NCI-H1694 treated with DMSO at 0.1 percent for 48 hours (cell line): ENCODE measurements around the gene FZR1.
"Not testable (repeated sequence)": the region's sequence is repeated elsewhere in the genome, so short reads cannot be mapped to it uniquely, and the experiment has no call there.

Experiments
- DNase-seq: peaks from one replicate; lab custom pipeline; 2025; lab: John Stamatoyannopoulos, UW

The FZR1 gene

DNA sequence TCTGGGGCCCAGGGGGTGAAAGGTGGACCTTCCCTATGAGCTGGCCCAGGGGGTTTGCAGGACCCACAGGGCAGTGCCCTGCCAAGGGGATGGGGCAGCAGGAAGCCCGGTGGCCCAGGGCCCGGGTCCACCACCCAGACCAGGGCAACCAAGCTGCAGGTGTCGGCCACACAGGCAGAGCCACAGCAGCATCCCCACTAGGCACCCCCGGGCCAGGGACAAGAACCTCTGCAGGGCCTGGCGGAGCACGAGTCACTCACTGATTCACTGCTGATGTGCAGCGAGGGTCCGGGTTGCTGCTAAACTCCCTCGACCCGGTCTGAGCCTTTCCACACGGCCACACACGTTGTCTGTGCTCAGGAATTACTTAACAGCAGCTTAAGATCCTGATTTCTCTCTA lies 8.8 kb downstream of the FZR1 start:
- DNase-seq = no peak

DNA sequence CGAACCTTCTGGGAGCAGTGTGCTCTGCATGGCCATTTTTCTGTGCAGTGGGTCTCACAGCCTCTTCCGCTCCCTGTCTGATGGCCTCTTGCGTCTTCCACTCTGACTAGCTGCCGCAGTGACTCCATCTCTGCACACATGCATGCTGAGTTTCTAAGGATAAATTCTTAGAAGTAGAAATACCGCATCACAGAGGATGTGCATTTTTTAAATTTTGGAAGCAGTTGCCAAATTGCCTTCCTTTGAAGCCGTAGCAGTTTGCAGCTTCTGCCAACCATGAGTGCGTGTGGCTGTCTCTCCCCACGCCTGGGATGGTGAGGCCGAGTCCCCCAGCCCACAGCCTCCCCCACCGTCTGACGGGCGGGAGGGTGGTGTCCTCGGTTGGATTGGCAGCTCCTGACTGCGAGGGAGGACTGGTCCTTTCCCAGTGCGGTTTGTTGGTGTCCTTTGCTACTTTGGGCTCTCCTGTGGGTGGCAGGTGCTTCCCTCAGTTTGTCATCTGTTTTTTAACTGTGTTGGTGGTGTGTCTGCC lies 9.8 kb downstream of the FZR1 start:
- DNase-seq = no peak

DNA sequence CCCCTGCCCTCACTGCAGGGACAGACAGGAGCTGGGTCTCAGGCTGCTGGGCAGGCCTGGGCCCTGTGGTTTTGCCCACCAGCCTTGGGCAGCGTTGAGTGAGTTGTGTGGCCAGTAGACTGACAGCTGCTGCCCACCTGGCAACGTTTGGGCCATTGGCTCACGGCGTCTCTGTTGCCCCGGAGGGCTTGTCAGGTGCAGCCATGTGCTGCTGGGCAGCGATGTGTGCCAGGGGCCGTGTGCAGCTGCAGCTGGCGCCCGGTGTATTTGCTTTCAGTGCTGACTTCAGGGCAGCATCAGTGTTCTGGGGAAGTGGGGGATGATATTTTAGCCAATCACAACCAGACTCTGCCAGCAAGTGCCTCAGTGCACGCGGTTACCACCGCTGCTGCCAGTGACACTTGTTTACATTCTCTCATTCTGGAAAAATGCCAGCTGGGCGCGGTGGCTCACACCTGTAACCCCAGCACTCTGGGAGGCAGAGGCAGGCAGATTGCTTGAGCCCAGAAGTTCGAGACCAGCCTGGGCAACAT lies 10.6 kb downstream of the FZR1 start:
- peak; percentile 31 for DNase-seq

DNA sequence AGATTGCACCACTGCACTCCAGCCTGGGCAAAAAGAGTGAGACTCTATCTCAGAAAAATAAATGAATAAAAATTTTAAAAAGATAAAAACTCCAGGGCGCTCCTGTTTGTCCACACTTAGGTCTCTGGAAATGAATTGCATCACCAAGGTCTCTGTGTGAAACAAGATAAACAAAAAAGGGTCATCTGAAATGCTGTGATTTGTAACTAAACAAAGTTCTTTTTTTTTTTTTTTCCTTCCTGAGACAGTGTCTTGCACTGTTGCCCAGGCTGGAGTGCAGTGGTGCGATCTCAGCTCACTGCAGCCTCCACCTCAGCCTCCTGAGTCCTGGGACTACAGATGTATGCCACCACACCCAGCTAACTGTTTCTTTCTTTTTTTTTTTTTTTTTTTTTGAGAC lies 11.5 kb downstream of the FZR1 start:
- DNase-seq = no peak

DNA sequence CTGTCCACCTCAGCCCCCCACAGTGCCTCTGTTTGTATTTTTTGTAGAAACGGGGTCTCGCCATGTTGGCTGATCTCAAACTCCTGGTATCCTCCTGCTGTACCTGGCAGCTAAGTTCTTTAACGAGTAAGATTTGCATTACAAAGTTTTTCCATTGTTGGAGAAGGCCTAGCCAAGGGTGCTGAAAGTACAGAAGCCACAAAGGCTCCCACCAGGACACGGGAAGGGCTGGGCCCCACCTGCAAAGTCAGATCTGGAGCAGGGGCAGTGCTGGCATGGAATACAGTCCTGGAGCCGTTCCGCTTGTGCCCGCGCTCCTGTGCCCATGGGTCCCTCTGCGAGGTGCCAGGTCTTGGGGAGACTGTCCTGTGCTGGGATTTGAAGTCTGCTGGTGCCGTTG lies 12.1 kb downstream of the FZR1 start:
- no peak for DNase-seq

DNA sequence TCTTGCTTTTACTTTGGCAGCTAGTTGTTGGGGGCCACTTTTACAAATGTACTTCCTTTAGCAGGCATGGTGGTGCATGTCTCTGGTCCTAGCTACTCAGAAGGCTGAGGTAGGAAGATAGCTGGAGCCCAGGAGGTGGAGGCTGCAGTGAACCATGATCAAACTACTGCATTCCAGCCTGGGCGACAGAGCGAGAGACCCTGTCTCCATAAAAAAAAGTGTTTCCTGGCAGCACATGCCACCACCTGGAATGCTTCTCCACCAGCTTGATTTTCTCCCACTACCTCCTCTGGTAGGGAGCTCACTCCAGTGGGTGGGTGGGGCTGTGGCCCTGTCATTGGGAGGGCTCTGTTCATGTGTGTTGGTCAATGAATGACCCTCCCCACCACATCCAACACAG lies 12.5 kb downstream of the FZR1 start:
- DNase-seq = no peak

DNA sequence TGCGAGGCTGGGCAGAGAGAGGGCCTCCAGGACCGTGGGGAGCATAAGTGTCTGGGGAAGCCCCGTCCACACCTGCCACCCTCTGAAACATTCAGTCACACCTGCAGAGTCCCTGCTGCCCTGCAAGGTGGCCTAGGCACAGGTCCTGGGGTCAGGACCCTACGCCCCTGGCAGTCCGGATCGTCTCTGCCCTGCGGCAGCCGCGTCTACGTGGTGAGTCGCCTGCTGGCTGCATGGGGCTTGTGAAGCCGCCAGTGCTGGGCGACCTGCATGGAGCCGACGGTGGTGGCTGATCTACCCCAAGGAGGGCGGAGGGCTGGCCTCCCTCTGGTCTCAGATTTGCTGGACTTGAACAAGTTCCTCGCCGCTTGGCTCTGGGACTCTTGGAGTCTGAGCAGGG lies 13.0 kb downstream of the FZR1 start:
- DNase-seq = no peak

DNA sequence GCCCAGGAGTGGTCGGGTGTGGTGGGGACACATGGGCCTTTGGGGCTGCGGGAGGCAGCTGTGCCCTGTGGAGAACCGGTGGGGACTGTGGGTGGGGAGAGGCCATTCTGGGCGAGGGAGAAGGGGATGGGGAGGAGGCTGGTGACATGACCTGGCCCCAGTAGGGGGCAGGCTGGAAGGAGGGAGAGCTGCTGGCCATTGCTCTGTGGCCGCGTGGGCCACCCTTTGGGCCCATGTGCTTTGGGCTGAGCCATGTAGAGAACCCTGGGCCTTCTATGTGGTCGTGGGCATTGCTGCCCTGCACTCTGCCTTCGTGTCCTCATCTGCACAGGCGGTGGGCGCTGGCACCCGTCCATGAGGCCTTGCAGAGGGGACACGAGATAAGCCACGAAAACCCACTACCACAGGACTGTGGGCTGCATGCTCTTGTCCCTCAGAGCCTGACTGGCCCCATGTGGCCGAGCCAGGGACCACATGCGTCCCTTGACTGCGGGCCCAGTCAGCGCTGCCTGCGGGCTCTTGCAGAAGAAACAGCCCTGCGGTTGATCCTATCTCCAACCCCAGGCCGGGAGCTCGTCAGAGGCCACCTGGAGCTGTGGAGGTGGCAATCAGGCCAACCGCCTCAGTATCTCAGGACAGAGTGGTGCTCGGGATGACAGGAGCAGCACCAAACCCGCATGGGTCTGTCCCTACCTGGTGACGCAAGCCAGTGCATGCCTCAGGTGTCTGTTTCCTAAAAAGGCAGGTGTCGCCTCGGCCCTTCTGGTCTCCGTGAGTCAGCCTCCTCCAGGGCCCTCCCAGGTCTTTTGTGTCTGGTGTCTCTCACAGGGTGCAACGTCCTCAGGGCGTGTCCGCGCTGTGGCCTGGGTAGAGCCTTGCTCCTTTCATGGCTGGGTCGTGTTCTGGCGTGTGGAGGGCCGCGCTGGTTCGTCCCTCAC lies 14.3 kb downstream of the FZR1 start:
- no peak for DNase-seq

DNA sequence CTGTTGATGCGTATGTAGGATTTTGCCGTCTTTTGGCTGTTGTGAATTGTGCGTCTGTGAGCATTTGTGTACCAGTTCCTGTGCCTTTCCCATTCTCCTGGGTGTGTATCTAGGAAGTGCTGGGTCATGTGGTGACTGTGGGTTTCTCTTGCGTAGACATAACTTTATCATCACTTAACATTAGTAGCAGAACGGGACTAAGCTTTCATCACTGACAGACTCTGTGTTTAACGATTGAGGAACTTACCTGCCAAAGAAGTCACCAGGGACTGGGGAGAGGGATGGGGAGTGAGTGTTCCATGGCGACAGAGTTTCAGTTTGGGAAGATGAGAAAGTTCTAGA lies 15.0 kb downstream of the FZR1 start:
- no peak for DNase-seq

DNA sequence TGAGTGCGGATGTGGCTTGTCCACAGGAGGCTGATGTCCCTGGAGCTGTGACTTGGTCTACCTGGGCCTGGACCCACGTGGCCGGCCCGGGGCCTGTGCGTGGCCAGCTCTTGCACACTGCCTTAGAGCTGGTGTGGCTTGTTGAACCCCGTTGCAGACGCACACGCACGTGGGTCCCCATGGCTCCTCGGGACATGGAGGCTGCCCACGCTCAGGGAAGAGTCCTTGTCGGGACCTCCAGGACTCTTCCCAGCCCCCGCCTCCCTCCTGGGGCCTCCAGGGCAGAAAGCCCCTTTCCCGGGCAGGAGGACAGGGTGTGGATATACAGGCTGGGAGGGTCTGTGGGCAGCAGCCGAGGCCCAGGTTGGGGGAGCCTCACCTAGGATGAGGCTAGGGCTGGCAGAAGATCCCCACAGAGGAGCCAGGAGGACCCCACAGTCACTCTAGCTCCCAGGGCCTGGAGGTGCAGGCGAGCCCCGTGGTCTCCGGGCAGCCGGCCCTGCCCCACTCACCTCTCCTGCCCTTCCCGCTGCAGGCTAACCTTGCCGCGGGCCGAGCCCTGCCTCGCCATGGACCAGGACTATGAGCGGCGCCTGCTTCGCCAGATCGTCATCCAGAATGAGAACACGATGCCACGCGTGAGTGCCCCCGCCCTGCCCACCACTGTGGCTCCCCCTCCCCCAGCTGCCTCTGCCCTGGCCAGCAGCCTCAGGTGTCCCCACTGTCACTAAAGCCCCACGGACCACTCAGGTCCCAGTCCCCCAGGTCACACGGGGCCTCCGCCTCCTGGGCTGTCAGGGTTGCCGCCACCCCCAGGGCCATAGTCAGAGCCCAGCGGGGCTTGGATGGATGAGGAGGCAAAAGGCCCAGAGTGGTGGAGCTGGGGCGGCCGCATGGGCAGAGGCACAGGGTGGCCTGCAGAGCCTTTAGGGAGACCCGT lies 16.6 kb downstream of the FZR1 start:
- no peak for DNase-seq

DNA sequence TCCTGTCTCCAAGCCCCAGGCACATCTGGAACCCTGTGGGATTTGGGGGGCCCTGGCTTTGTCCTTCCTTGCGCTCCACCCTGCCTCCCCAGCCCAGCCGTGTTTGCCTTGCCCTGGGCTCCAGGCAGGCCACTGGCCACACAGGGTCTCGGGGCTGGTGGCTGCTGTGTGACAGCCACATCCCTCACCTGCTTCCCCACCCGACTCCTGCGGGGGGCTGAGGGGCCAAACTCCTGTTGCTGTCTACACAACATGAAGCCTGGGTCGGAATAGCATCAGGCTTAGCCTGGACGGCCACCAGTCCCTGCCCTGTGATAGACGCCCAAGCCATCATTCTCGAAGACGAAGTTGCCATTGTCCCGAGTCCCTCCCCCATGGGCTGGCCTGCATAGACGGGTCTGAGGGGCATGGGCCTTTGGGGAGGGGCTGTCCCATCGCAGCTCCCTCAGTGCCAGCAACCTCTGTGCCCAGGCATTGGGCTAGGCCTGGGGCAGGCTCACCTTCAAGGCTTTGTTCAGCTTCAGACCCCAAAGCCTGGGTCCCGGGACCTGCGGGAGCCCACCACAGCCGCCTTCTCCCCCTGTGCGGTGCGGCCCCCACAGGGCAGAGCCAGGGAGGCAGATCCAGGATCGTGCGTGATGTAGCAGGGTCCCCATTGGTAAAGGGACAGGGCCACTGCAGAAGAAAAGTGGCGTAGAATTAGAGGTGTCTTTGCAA lies 17.4 kb downstream of the FZR1 start:
- no peak for DNase-seq

DNA sequence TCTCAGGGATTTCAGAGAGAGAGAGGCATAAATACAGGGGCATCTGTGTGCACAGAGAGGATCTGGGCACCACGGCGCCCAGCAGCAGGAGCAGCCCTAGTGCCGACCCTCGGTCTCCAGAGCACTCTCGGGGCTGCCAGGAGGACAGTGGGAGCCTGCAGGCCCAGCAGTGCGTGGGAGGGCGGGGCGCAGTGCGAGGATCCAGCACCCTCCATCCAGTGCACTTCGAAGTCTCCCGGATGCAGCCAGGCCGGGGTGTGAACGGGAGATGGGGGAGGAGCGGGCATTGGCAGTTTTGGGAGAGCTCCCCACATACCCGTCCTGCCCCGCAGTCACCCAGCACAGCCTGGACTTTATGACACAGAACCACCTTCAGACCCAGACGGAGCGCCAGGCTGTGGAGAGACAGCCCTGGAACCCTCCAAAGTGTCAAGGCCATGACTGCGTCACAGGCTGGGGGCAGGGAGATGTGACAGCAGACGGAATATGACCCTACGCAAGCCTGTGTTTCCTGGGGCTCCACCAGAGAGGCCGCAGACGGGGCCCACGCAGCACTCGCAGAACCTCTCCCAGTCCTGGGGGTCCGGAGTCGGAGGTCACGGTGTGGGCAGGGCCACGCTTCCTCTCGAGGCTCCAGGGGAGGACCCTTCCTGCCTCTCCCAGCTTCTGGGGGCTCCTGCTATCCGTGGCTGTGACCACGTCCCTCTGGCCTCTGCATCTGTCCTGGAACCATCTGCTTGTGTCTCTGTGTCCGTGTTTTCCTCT lies 18.1 kb downstream of the FZR1 start:
- no peak for DNase-seq

DNA sequence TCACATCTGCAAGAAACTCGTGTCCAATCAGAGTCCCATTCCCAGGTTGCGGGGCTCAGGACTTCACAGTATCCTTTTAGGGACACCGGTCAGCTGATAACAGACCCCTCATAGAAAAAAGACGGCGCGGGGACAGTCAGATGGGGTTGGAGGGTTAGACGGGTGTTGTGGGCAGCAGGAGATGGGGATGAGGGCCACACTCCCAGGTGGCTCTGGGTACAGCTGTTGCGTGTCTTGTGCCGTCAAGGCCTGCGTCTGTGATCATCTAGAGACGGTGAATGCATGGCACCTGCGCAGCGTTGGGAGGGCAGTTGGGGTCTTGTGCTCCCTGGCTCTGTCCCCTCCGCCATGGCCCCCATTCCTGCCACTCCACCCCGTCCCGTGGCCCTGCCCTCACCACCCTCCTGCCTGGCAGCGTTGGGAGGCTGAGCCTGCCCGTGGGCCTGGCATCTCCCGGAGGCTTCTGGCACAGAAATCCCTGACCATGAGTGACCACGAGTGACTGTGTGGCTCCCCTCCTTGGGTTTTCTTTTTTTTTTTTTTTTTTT lies 18.9 kb downstream of the FZR1 start:
- DNase-seq = no peak

DNA sequence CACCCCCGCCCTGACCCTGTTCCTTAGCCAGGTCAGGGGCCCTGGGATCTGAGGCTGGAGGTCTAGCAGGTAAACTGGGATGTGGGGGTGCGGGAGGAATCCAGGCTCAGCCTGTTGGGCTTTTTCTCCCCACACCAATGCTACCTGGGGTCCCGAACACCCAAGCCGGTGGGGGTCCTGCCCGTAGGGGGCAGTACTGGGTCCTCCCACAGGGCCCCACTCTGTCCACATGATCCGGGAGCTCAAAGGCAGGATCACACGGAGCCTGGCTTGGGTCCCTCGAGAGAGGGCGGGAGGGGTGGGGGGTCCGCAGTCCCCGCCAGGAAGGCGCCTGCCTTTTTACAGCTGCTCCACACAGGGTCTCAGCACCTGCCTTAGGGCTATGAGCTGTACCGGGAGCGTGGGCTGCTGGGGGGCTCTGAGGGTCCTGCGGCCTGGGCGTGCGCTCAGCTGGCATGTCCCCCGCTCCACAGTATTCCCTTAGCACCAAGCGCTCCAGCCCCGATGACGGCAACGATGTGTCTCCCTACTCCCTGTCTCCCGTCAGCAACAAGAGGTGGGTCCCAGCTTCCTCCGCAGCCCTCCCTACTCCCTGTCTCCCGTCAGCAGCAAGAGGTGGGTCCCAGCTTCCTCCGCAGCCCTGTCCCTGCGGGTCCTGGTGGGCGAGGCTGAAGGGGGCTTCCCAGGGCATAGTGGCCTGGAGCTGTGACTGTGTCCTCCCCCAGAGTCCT lies 20.6 kb downstream of the FZR1 start:
- no peak for DNase-seq

DNA sequence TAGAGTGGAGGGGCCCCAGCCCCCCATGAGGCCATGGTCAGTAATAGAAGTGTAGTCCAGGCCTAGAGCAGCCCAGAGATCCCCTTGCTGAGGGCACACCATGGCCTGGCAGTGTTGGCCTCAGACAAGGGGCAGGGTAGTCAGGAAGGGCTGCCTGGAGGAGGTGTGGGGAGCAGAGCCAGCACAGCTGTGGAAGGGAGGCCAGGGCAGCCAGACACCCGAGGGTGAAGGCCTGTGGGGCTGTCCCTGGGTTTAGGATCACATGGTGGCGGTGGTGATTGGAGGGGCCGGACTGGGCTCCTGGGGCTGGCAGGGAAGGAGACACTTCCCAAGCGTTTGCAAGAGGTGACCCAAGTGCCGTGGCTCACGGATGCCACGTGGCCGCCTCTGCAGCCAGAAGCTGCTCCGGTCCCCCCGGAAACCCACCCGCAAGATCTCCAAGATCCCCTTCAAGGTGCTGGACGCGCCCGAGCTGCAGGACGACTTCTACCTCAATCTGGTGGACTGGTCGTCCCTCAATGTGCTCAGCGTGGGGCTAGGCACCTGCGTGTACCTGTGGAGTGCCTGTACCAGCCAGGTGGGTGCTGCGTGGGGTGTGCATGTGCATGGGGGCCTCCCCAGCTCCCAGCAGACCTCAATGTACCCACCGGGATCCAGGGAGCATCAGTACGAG lies 21.3 kb downstream of the FZR1 start:
- DNase-seq = no peak

DNA sequence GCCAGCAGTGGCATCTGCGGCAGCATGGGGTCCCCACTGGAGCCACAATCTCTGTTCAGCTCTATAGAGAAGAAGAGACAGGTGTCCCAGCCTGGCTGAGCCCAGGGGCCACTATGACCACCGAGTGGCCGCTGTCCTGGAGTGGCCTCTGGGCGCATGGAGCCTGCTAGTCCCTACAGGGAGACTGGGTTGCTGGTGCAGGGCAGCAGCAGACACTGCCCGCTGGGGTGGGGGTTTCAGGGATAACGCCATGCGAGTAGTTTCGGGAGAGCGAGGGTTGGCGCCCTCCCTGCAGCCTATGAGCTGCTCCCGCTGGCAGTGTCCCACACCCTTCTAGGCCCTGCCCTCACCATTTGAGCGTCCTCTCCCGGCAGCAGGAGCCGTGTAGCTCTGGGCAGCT lies 22.0 kb downstream of the FZR1 start:
- no peak for DNase-seq

DNA sequence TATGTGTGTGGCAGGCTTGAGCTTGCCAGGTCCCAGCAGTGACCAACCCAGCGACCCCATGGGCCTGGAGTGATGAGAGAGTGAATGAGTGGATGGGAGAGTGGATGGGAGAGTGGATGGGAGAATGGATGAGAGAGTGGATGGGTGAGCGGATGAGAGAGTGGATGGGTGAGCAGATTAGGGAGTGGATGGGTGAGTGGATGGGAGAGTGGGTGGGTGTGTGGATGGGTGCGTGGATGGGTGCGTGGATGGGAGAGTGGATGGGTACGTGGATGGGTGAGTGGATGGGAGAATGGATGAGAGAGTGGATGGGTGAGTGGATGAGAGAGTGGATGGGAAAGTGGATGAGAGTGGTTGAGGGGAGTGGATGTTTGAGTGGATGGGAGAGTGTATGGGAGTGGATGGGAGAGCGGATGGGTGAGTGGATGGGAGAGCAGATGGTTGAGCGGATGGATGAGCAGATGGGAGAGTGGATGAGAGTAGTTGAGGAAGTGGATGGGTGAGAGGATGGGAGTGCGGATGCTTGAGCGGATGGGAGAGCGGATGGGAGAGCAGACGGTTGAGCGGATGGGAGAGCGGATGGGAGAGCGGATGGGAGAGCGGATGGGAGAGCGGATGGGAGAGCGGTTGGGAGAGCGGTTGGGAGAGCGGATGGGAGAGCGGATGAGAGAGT lies 22.6 kb downstream of the FZR1 start:
- no peak for DNase-seq

DNA sequence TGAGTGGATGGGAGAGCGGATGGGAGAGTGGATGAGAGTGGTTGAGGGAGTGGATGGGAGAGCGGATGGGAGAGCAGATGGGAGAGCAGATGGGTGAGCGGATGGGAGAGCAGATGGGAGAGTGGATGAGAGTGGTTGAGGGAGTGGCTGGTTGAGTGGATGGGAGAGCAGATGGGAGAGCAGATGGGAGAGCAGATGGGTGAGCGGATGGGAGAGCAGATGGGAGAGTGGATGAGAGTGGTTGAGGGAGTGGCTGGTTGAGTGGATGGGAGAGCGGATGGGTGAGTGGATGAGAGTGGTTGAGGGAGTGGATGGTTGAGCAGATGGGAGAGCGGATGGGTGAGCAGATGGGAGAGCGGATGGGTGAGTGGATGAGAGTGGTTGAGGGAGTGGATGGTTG lies 23.2 kb downstream of the FZR1 start:
- DNase-seq = not testable (repeated sequence)

DNA sequence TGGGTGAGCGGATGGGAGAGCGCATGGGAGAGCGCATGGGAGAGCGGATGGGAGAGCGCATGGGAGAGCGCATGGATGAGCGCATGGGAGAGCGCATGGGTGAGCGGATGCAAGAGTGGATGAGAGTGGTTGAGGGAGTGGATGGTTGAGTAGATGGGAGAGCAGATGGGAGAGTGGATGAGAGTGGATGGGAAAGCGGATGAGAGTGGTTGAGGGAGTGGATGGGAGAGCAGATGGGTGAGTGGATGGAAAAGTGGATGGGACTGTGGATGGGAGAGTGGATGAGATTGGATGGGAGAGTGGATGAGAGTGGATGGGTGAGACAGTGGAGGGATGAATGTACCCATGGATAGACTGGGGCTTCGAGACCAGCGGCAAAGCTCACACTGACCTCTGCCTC lies 24.3 kb downstream of the FZR1 start:
- DNase-seq = no peak
